ENCODE data around the gene PRKG2.

The PRKG2 gene

GRCh38 chr4:81096566-81096965, 118.5 kb downstream of the PRKG2 start:
- DNase-seq: no peak

DNA sequence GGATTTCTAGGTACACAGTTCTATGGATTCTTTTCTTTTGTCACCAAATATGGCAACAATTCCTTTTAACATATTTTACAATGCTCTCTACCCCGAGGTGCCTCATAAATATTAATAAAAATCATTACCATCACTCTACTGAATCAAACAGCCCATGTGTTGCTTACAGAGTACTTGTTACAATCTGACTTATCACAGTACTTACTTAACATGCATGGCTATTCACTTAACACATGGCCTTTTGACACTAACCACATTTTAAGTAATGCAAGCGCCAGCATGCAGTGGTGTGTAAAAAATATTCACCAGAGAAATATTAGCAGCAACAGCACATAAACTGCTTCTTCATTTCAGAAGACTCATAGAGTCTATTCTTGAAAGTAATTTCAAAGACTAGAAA, 119.6 kb downstream of the PRKG2 start:
- no peak for DNase-seq

GRCh38 chr4:81093720-81094401, 121.2 kb downstream of the PRKG2 start:
- no peak for DNase-seq

- no peak for DNase-seq
Observed at GRCh38 chr4:81085979-81086378, 129.0 kb downstream of the PRKG2 start.

DNA sequence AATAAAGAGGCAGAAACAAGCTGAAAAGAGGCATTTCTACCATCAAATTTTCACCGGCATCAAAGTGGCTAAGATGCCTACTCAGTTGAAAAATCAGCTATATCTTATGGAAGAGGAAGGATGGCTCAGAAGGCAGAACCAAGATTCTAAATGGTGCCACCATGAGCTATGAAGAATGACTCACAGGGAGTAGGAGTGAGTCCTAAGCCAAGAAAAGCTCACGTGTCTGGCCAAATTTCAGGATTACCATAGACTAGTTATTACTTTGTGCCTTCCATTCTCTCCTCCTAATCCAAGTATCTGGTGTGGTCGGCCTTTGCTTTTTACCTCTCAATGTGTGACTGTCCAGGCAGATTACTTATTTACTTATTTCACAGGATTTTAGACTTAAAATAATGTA, 129.7 kb downstream of the PRKG2 start:
- no peak for DNase-seq

DNA sequence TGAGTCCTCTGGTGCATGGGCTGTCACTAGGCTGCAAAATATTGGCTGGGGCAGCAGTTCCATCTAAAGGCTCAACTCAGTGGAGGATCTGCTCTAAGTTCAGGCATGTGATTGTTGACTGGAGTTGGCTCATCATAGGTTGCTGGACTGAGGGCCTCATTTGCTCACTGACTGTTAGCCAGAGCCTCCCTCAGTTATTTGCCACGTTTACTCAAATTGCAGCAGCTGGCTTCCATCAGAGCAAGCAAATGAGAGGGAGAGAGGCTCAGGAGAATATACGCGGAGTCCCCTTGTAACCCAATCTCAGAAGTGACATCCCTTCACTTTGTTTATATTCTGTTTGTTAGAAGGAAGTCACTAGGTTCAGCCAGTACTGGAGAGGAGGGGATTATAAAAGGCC, 130.4 kb downstream of the PRKG2 start:
- DNase-seq: no peak

DNA sequence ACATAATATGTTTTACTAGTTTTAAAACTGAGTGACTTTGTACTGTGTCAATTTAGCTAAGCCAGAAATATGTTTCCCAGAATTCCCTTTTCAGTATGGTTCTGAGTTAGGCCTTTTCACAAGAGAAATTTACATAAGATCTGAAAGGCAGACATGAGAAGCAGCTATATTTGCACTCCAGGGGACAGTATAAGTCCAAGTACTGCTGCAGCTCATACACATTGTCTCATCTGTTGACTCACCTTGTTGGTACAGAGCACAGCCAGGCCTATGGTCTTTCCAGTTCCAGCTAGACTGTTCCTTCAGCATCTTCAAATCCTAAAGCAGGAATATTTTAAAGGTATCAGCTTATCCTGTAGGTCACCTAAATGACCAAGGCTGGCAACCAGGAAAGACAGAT, 131.0 kb downstream of the PRKG2 start:
- DNase-seq: no peak

GRCh38 chr4:81081156-81081555, 133.9 kb downstream of the PRKG2 start:
- DNase-seq: no peak

GRCh38 chr4:81071013-81071412, 144.0 kb downstream of the PRKG2 start:
- no peak for DNase-seq

DNA sequence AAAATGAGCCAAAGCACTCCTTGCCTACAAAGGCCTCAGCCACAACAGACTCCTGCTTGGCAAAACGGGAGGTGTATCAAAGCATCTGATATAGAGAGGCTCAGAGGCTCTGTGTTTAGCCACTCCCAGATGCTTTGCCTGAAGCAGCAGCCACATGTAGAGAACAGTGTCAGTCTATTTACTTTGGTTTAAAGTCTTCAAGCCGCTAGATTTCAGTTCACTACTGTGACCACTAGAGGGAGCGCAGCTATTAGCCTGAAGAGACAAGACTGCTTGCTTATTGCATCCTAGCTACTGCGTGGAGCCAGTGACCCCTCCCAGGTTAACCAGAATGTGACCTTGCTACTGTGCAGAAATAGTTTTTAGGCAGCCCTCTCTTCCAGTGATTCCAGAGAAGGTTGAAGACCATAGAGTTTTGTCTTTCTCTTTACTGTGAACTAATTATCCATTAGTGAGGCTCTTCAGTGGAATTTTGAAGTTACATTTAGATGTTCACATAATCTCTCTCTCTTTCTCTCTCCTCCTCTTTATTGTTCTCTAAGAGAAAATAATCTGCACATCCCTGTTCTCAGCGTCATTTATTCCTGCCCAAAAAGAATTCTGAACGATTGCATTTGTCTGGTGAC, 145.2 kb downstream of the PRKG2 start:
- DNase-seq: peak in 53 of 58 donors; percentile 4 to 82 (median 40)

- DNase-seq: no peak
Observed at GRCh38 chr4:81065446-81065845, 149.6 kb downstream of the PRKG2 start.

DNA sequence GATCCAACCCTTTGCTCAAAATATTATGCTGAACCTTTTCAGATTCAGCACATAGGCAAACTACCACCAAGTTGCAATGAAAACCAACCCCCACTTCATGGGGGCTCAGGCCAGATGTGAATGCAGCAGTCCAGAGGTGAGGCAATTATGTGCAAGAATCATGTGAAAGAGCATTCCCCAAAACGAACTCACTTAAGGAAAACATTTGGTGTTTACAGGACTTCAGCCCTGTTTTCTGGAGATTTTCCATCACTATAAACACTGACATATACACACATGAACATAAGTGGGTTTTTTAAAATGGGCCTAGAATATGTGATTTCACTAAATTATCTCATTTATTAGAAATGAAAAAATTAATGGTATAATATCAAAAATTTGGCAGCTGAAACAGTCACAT, 153.0 kb downstream of the PRKG2 start:
- no peak for DNase-seq

GRCh38 chr4:81061344-81061730, 153.7 kb downstream of the PRKG2 start:
- DNase-seq: no peak

DNA sequence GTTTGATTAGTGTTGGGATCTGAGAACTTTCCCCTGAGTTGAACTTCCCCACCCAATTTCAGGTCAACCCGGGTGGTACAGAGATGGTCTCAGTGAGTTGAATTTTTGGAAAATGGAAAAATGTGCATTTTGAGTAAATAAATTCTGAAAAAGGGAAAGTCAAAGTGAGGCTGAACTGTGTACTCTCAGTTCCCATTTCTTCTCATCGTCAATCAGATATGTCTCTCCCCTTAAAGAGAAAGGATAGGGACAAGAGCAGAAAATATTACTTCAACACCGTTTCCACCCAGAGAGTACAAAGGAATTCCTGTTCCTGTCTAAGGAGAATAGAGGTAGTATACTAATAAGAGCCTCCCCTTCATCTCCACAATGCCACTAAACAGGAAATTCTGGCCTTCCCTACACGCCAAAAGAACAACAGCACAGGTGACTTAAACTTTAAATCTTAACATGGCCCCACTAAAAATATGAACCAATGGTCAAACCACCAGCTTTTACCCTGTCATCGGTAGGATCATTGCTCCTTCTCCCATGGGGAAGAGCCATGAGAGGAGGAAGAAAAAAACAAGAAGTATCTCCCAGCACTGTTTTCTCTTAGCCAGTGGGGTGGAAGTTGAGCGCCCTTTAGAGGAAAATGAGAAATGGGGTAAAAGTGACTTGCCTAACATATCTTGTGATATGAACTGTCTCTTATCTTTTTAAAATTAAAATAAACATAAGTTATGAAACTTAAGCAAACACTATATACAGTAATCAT, 154.3 kb downstream of the PRKG2 start:
- DNase-seq: no peak

- DNase-seq: no peak
Observed at GRCh38 chr4:81058621-81059020, 156.4 kb downstream of the PRKG2 start.

GRCh38 chr4:81052119-81053068, 162.6 kb downstream of the PRKG2 start:
- DNase-seq: peak in 34 of 58 donors; percentile 2 to 66 (median 20)

GRCh38 chr4:81049907-81050306, 165.1 kb downstream of the PRKG2 start:
- no peak for DNase-seq

GRCh38 chr4:81049330-81049729, 165.7 kb downstream of the PRKG2 start:
- DNase-seq: no peak

DNA sequence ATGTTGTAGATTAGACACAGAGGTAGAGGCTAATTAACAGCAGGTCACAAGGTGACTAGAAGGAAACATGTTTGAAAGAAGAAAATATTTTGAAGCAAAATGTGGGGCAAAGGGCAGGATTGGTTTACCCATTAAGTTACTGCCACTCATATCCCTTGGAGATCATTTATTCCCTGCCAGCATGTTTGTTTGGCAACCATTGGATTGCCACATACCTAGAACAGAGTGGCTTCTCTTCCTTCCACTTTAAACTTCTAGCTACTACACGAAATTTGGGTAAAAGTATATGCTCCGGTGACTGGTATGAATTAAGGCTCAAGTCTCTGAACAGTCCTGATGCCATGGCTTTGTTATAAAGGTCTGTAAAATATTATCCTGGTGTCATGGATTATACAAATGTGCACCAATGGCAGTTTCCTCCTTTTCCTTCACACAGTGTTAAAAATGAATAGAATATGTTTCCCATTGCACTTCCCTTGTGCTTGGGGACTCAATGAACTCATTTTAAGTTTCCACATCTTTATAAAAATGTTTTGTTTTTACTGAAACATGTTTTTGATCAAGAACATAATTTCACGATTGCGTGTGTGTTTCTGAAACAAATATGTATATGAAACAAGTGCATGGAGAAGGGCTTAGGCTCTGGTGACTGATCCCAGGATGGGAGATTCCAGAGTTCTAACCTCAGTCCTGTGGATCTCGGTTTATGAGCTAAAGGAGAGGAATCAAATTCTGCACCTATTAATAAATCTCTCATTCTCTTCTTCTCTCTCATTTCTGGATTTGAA, 172.2 kb downstream of the PRKG2 start:
- DNase-seq: no peak

DNA sequence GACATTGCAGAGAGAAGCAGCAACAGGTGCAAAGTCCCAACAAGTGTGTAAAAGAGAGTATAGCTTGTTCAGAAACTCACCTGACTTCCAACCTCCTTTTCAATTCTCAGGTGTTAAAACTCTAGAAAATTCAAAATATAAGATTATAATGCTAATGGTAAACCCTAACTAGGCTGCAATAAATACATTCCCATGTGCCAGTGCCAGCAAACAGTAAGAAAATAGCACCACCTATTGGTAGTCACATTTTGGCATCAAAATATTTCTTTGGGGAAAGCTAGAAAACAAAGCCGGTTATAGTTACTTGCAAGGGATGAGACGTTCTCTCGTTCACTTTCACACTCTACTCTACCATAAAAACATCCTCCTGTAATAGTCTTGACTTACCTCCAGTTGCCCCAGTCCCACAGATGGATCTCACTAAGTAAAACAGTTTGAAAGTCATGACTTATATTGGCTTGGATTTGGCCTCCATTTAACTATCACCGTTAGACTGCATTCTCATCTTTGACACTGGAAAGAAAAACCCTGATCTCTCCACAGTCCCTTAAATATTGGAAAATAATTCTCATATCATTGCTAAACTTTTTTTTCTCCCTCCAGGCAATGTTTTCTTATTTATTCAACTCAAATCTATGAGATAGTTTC, 174.9 kb downstream of the PRKG2 start:
- DNase-seq: peak in 1 of 58 donors; percentile 32

Data from anterior cingulate cortex (tissue), 58 donors.